ENCODE data around the gene TF.

The TF gene

GRCh38 chr3:133782454-133782853 lies 36.3 kb downstream of the TF start:
- no peak for TF ChIP-seq CTCF (conservative IDR thresholded peaks at IDR 0.05)
- H3K27ac ChIP-seq: no peak overlapping the region

GRCh38 chr3:133783762-133784161 lies 37.6 kb downstream of the TF start:
- no peak for TF ChIP-seq CTCF (conservative IDR thresholded peaks at IDR 0.05)
- H3K27ac ChIP-seq: no peak overlapping the region

GRCh38 chr3:133788024-133788423 lies 41.8 kb downstream of the TF start:
- TF ChIP-seq CTCF (conservative IDR thresholded peaks at IDR 0.05): no peak
- no peak overlapping the region for H3K27ac ChIP-seq

- no peak for TF ChIP-seq CTCF (conservative IDR thresholded peaks at IDR 0.05)
- H3K27ac ChIP-seq: no peak overlapping the region
These were observed 46.1 kb downstream of the TF start for GRCh38 chr3:133792171-133792763.

- TF ChIP-seq CTCF (conservative IDR thresholded peaks at IDR 0.05): no peak
- no peak overlapping the region for H3K27ac ChIP-seq
These were observed 51.4 kb downstream of the TF start for GRCh38 chr3:133797396-133798105.

- H3K27ac ChIP-seq: no peak overlapping the region
- TF ChIP-seq CTCF (conservative IDR thresholded peaks at IDR 0.05): no peak
These were observed 53.8 kb downstream of the TF start for GRCh38 chr3:133799794-133800585.

GRCh38 chr3:133803469-133803868 lies 57.3 kb downstream of the TF start:
- no peak overlapping the region for H3K27ac ChIP-seq
- TF ChIP-seq CTCF (conservative IDR thresholded peaks at IDR 0.05): no peak

All from VCaP (cell line).